Measurements from ENCODE around the gene ANKRD33B.
A peak's percentile ranks its signal among the peaks of the same experiment; 100 is the strongest.
"Not testable (repeated sequence)": the region's sequence is repeated elsewhere in the genome, so short reads cannot be mapped to it uniquely, and the experiment has no call there.

ANKRD33B gene
- 0.20 to 44.5 (median 1.3) reads per million in 18 experiments for total RNA-seq

GRCh38 chr5:10563945-10564837 lies at the start of gene ANKRD33B:
TSS of gene ANKRD33B (plus strand) at chr5:10564070. CDS start at chr5:10564468, 398 bp downstream.
- peak in 1 of 2 donors; percentile 50 for DNase-seq

GRCh38 chr5:10514572-10514971 lies 49.3 kb upstream of the ANKRD33B start:
- not testable (repeated sequence) for DNase-seq

GRCh38 chr5:10515492-10515891 lies 48.4 kb upstream of the ANKRD33B start:
- no peak for DNase-seq

GRCh38 chr5:10518347-10518746 lies 45.5 kb upstream of the ANKRD33B start:
- no peak for DNase-seq

- DNase-seq = no peak
Measured at GRCh38 chr5:10519729-10520128, 44.1 kb upstream of the ANKRD33B start.

- DNase-seq = no peak
Measured at GRCh38 chr5:10520706-10521105, 43.2 kb upstream of the ANKRD33B start.

GRCh38 chr5:10521466-10522223 lies 42.2 kb upstream of the ANKRD33B start:
- DNase-seq = no peak

GRCh38 chr5:10522224-10522611 lies 41.7 kb upstream of the ANKRD33B start:
- no peak for DNase-seq

- no peak for DNase-seq
Measured at GRCh38 chr5:10524376-10525123, 39.3 kb upstream of the ANKRD33B start.

GRCh38 chr5:10525124-10525495 lies 38.8 kb upstream of the ANKRD33B start:
- no peak for DNase-seq

- no peak for DNase-seq
Measured at GRCh38 chr5:10527281-10527950, 36.5 kb upstream of the ANKRD33B start.

- no peak for DNase-seq
Measured at GRCh38 chr5:10528056-10528816, 35.6 kb upstream of the ANKRD33B start.

- no peak for DNase-seq
Measured at GRCh38 chr5:10528827-10529226, 35.0 kb upstream of the ANKRD33B start.

- no peak for DNase-seq
Measured at GRCh38 chr5:10530601-10531320, 33.1 kb upstream of the ANKRD33B start.

GRCh38 chr5:10532421-10532820 lies 31.4 kb upstream of the ANKRD33B start:
- DNase-seq = no peak

GRCh38 chr5:10533226-10533625 lies 30.6 kb upstream of the ANKRD33B start:
- DNase-seq = no peak

GRCh38 chr5:10534561-10535530 lies 29.0 kb upstream of the ANKRD33B start:
- no peak for DNase-seq

GRCh38 chr5:10536511-10536910 lies 27.4 kb upstream of the ANKRD33B start:
- DNase-seq = no peak

GRCh38 chr5:10536931-10537579 lies 26.8 kb upstream of the ANKRD33B start:
- peak; percentile 34 to 77 for DNase-seq

Measured in inflammatory macrophage (primary cell).